Ascending aorta (tissue), 2 donors: ENCODE measurements around the gene PLAAT3. TPM values are rescaled to one million over a fixed set of nuclear protein-coding genes. Genes with fewer than 3 reads are reported as not detected.
A peak's percentile ranks its signal among the peaks of the same experiment; 100 is the strongest.

Source experiments
- DNase-seq, 2 donors: peaks; one replicate each; pipeline ENCODE4 v3.0.0-alpha.2; 2019; ENCODE audit warnings: low spot score in 2 of 2
- H3K27ac ChIP-seq, 2 donors: fragments of 200-600 bp; sonication (generic); one replicate each; pipeline ENCODE4 v1.5.1; 2016 to 2017; ENCODE audit warnings: mild to moderate bottlenecking in 1 of 2
- H3K27me3 ChIP-seq: fragments of 200-600 bp; sonication (generic); one replicate; pipeline ENCODE4 v1.5.1; 2017
- H3K36me3 ChIP-seq, 2 donors: fragments of 200-600 bp; sonication (generic); one replicate each; pipeline ENCODE4 v1.5.1; 2016
- H3K4me1 ChIP-seq, 2 donors: fragments of 200-600 bp; sonication (generic); one replicate each; pipeline ENCODE4 v1.5.1; 2016 to 2017; ENCODE audit warnings: mild to moderate bottlenecking in 1 of 2
- H3K4me3 ChIP-seq, 2 donors: fragments of 200-600 bp; sonication (generic); one replicate each; pipeline ENCODE4 v1.5.1; 2016 to 2017; ENCODE audit warnings: mild to moderate bottlenecking in 1 of 2
- H3K9me3 ChIP-seq, 2 donors: fragments of 200-600 bp; sonication (generic); one replicate each; pipeline ENCODE4 v1.5.1; 2016
- CTCF ChIP-seq, 3 experiments: fragments of 200-600 bp in 2 of 3; fragments of 450-650 bp in 1 of 3; sonication (generic) in 2 of 3; IDR thresholded peaks; one replicate each; pipeline ENCODE4 v1.5.1; 2016 to 2019; ENCODE audit warnings: antibody characterized with exemption in 3 of 3, mild to moderate bottlenecking in 1 of 3, moderate library complexity in 1 of 3
- intact Hi-C: fragments of 100-400 bp; cut with DNase I; formaldehyde crosslinking; loops from one replicate; pipeline ENCODE4 v1.15.1; 2023
- total RNA-seq: library from RNA; depleted of rRNA; stranded (reverse); fragments of >200 nt; gene quantifications from one replicate; pipeline ENCODE4 v1.1.0, GENCODE V29; 2016

Gene PLAAT3
- total RNA-seq, 1 donor from 2014 or later = 21.1 TPM

- H3K27me3 ChIP-seq = no peaks in the 10 kb centered on the region
- H3K36me3 ChIP-seq = peaks cover 21 to 55% of the 10 kb centered on the region in 2 donors
- no peak overlapping the region for H3K4me3 ChIP-seq
- no peak for DNase-seq
- no peak overlapping the region for H3K27ac ChIP-seq
- no peaks in the 10 kb centered on the region for H3K9me3 ChIP-seq
- TF ChIP-seq CTCF (IDR thresholded peaks at IDR 0.05) = no peak
- H3K4me1 ChIP-seq = no peaks in the 10 kb centered on the region
- intact Hi-C loops = no loop called here
Measured at GRCh38 chr11:63595296-63595695, 18.9 kb downstream of the PLAAT3 start.

- H3K27me3 ChIP-seq = no peaks in the 10 kb centered on the region
- H3K4me1 ChIP-seq = no peaks in the 10 kb centered on the region
- H3K4me3 ChIP-seq = no peak overlapping the region
- intact Hi-C loops = no loop called here
- H3K36me3 ChIP-seq = peaks cover 31 to 74% of the 10 kb centered on the region in 2 donors
- H3K27ac ChIP-seq = no peak overlapping the region
- TF ChIP-seq CTCF (IDR thresholded peaks at IDR 0.05) = peak; percentile 20 to 36 (median 27)
- no peaks in the 10 kb centered on the region for H3K9me3 ChIP-seq
- DNase-seq = no peak
Measured at GRCh38 chr11:63592975-63593395, 21.2 kb downstream of the PLAAT3 start.

GRCh38 chr11:63590024-63590788 is 24.0 kb downstream of the PLAAT3 start:
- Histone ChIP-seq H3K36me3 (peaks cover 36 to 83% of the 10 kb centered on the region in 2 donors), H3K4me3 (no peak overlapping the region), H3K27ac (no peak overlapping the region), H3K4me1 (no peaks in the 10 kb centered on the region), H3K27me3 (no peaks in the 10 kb centered on the region), H3K9me3 (no peaks in the 10 kb centered on the region)
- DNase-seq = no peak
- intact Hi-C loops = no loop called here
- no peak for TF ChIP-seq CTCF (IDR thresholded peaks at IDR 0.05)

- intact Hi-C loops = no loop called here
- H3K27me3 ChIP-seq = no peaks in the 10 kb centered on the region
- no peaks in the 10 kb centered on the region for H3K4me1 ChIP-seq
- TF ChIP-seq CTCF (IDR thresholded peaks at IDR 0.05) = no peak
- no peak overlapping the region for H3K27ac ChIP-seq
- DNase-seq = no peak
- peaks cover 42 to 88% of the 10 kb centered on the region in 2 donors for H3K36me3 ChIP-seq
- no peak overlapping the region for H3K4me3 ChIP-seq
- H3K9me3 ChIP-seq = no peaks in the 10 kb centered on the region
Measured at GRCh38 chr11:63589000-63589399, 25.2 kb downstream of the PLAAT3 start.

- Histone ChIP-seq H3K4me1 (no peaks in the 10 kb centered on the region), H3K27ac (no peak overlapping the region), H3K36me3 (peaks cover 51 to 90% of the 10 kb centered on the region in 2 donors), H3K9me3 (no peaks in the 10 kb centered on the region), H3K27me3 (no peaks in the 10 kb centered on the region), H3K4me3 (no peak overlapping the region)
- no peak for TF ChIP-seq CTCF (IDR thresholded peaks at IDR 0.05)
- no peak for DNase-seq
- intact Hi-C loops = no loop called here
Measured at GRCh38 chr11:63586451-63587166, 27.6 kb downstream of the PLAAT3 start.
